Smooth muscle cell of the umbilical artery (primary cell): ENCODE results near the gene APPL2. TPM values are rescaled to one million over a fixed set of nuclear protein-coding genes. Genes with fewer than 3 reads are reported as not detected.

ENCODE experiments used
- total RNA-seq: library from RNA; depleted of rRNA; stranded (reverse); fragments of >200 nt; gene quantifications from 2 replicates; pipeline ENCODE4 v1.2.3, GENCODE V29; 2014

APPL2 gene
- 35.3 and 51.2 TPM in 2 replicates for total RNA-seq

DNA sequence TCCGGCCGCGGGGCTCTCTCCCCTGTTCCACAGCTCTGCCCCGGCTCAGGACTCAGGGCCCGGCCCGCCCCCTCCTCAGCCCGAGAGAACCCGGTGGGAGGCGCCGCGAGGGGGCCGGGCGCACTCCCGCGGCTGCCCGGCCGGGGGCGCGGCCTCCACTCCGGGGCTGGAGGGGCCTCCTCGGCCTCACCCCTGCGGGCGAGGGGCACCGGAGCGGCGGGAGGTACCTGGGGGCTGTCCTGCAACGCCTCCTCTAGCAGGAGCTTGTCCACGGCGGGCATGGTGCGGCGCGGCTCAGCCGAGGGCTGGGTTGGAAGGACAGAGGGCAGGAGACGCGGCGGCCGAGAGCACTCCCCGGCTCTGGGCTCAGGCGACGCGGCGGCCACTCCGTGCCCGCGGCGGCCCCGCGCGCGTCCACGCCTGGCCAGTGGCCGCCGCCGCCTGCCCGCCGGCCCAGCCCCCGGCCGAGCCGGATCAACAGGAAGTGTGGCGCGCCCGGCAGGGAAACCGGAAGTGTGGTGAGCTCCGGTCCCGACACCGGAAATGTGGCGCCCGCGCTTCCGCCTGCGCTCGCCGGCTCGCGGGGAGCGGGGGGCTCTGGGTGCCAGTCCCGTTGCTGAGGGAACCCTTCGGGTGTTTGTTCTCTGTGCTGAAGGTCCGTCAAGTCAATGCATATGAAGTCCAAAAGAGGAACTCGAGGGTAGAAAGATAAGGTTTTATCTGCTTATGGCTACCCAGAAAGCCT, at the start of gene APPL2:
TSS of gene APPL2 (minus strand) at position 443 of the 745 bp plus-strand sequence. CDS start at position 281, 162 bp downstream.

Other genes starting within 250 kb of the APPL2 start
- 3.3 and 6.5 TPM in 2 replicates for gene NOPCHAP1, start 249.9 kb downstream of the APPL2 start, total RNA-seq
- gene ALDH1L2, start 151.7 kb downstream of the APPL2 start, total RNA-seq: 80.1 and 91.5 TPM in 2 replicates
- 106 and 134 TPM in 2 replicates for gene WASHC4, start 128.4 kb downstream of the APPL2 start, total RNA-seq
- 72.5 and 134 TPM in 2 replicates for gene C12orf75, start 94.5 kb upstream of the APPL2 start, total RNA-seq